ENCODE results near the gene ZFP36L1.

Gene ZFP36L1

DNA sequence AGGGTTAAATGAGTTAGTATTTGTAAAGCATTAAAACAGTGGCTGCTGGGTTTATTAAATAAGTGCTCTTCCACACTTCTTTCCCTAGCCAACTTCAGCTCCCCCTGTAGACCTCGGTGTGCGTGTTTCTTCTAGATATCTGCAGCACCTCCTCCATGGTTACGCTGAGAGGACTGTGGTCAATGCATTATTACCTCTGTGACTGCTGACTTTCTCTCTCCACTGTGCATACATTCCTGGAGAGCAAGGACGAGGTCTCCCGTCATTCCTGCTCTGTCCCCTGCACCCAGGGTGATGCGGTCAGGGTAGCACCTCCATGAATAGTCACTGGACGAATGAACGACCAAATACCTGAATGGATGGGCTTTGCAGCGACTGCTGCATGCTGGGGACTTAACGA lies 44.6 kb downstream of the ZFP36L1 start:
- no peak overlapping the region for H3K4me3 ChIP-seq (ENCODE audit: low read length)
- TF ChIP-seq, protein P1, sequence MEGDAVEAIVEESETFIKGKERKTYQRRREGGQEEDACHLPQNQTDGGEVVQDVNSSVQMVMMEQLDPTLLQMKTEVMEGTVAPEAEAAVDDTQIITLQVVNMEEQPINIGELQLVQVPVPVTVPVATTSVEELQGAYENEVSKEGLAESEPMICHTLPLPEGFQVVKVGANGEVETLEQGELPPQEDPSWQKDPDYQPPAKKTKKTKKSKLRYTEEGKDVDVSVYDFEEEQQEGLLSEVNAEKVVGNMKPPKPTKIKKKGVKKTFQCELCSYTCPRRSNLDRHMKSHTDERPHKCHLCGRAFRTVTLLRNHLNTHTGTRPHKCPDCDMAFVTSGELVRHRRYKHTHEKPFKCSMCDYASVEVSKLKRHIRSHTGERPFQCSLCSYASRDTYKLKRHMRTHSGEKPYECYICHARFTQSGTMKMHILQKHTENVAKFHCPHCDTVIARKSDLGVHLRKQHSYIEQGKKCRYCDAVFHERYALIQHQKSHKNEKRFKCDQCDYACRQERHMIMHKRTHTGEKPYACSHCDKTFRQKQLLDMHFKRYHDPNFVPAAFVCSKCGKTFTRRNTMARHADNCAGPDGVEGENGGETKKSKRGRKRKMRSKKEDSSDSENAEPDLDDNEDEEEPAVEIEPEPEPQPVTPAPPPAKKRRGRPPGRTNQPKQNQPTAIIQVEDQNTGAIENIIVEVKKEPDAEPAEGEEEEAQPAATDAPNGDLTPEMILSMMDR (IDR thresholded peaks at IDR 0.05; ENCODE audit: insufficient read depth, low read depth, low read length, missing control alignments) = no peak
- DNase-seq (ENCODE audit: low read depth) = no peak

DNA sequence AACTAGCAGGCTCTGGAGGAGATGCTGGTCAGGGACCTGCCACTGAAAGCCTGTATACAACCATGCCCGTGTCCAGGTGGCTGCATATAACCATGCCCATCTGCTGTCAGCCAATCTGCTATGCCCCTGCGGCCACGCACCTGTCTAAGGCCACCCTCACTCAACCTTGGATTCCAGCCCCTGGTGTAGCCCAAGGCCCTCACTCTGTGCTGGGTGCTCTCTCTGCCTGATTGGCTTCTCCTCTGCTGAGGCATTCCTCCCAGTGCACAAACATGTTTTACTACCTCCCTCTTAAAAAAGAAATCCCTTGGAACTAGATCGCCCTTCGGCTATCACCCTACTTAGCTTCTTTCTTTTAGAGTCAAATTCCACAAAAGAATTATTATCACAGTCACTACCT lies 45.5 kb downstream of the ZFP36L1 start:
- no peak for DNase-seq (ENCODE audit: low read depth)
- TF ChIP-seq, protein P1 (IDR thresholded peaks at IDR 0.05; ENCODE audit: insufficient read depth, low read depth, low read length, missing control alignments) = no peak
- no peak overlapping the region for H3K4me3 ChIP-seq (ENCODE audit: low read length)

DNA sequence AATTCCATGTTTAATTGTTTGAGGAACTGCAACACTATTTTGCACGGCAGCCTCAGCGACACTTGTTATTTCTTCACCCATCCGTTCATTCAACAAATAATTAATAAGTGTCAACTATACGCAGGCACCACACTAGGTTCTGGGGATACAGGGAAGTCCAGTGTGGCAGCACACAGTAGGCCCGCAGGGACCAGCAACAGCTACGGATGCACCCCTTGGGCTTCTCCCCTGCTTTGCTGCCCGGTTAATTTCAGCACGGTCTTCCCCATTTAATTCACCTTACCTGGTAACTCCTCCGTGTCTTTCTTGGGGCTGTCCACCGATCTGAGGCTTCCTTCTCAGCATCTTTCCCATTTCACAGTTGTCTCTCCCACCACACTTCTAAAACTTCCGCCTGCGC lies 48.3 kb downstream of the ZFP36L1 start:
- TF ChIP-seq, protein P1 (IDR thresholded peaks at IDR 0.05; ENCODE audit: insufficient read depth, low read depth, low read length, missing control alignments) = no peak
- H3K4me3 ChIP-seq (ENCODE audit: low read length) = no peak overlapping the region
- DNase-seq (ENCODE audit: low read depth) = no peak

DNA sequence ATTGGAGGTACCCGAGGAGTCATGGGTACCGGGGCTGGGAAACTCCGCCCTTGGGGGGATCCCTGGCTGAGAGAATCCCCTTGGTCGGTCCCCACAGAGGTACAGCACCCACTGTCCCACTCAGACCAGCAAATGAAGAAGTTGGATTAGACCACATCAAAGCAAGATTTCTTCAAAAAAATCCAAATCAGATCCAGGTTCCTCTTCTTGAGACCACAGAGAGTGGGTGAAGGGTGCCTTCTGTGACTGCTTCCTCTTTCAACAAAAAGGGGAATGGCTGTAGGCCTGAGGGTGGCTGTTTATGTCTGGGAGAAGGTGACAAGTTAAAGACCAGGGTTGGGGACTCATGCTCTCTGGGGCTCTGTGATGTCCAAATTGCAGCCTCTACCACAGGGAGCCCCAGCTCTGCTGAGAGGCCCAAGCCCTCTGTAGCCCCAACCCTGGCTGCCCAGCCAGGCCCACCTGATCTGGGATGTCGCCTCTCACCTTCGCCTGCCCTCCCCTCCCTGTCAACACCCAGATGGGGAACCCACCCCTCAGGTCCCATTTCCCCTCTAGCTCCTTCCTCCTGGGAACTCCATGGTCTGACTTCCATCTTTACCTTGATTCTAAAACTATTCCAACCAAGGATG lies 50.9 kb downstream of the ZFP36L1 start:
- no peak overlapping the region for H3K4me3 ChIP-seq (ENCODE audit: low read length)
- DNase-seq (ENCODE audit: low read depth) = no peak
- TF ChIP-seq, protein P1 (IDR thresholded peaks at IDR 0.05; ENCODE audit: insufficient read depth, low read depth, low read length, missing control alignments) = no peak

DNA sequence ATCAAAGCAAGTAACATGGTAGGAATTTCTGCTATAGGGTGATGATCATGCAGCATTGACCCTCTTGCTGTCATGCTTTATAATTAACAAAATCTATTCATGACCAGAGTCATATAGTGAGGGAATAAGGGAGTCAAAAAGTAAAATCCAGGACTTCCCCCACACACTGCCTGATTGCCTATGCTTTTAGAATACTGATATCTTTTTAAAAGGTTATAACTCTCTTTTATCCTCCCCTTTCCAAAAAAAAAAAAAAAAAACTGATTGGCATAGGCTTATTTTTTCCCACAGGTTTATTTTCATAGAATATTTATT lies 51.4 kb downstream of the ZFP36L1 start:
- no peak for DNase-seq (ENCODE audit: low read depth)
- no peak overlapping the region for H3K4me3 ChIP-seq (ENCODE audit: low read length)
- TF ChIP-seq, protein P1 (IDR thresholded peaks at IDR 0.05; ENCODE audit: insufficient read depth, low read depth, low read length, missing control alignments) = no peak

DNA sequence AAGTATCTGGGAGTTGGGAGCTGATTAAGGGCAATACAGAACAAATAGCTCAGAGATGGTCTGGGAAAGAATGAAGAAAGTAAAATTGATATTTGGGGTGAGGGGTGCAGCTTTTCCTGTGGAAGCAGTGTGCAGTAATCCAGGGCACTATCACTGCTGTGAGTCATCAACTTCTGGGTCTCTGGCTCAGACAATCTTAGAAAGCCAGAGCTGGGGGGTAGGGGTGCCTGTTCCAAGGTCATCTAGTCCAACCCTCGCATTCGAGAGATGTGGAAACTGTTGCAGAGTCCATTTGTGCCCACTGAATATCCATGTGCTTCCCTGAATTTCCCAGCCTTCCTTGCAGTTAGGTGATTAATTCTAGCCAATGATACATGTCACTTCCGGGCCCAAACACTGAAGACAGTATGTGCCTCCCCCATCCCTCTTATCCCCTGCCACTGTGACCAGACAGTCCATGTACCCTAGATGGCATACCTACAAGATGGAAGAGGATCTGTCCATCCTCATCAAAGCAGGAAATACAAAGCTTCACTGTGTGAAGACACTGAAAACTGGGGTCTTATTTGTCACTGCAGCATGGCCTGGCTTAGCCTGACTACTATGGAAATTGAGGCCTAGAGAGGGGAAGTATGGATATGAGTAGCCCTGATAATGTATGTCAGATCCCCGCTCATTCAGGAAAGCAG lies 51.9 kb downstream of the ZFP36L1 start:
- H3K4me3 ChIP-seq (ENCODE audit: low read length) = no peak overlapping the region
- TF ChIP-seq, protein P1 (IDR thresholded peaks at IDR 0.05; ENCODE audit: insufficient read depth, low read depth, low read length, missing control alignments) = no peak
- no peak for DNase-seq (ENCODE audit: low read depth)

DNA sequence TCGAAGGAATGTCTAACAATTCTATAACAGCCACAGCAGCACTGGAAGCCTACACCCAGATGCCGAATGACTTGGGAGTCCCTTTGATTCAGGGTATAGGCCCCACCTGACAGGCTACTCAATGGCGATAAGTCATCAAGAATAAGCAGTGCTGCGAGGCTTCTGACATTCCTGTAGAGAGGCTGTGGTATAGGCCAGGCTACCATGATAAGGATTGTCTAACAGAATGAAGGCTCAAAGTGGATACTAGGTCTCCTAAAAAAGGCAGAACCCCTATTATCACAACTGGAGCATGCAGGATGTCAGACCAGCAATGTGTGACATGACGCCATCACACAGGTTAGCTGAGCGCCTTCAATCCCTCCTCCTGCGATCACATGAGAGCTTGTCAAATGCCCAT lies 53.2 kb downstream of the ZFP36L1 start:
- H3K4me3 ChIP-seq (ENCODE audit: low read length) = no peak overlapping the region
- DNase-seq (ENCODE audit: low read depth) = no peak
- TF ChIP-seq, protein P1 (IDR thresholded peaks at IDR 0.05; ENCODE audit: insufficient read depth, low read depth, low read length, missing control alignments) = no peak
